Measurements from ENCODE around the gene KLHL24. TPM values are rescaled to one million over a fixed set of nuclear protein-coding genes. Genes with fewer than 3 reads are reported as not detected.
"Not testable (repeated sequence)": the region's sequence is repeated elsewhere in the genome, so short reads cannot be mapped to it uniquely, and the experiment has no call there.

Gene KLHL24
- total and polyA plus RNA-seq, 3 donors from 2014 or later, result 17.1 to 56.5 (median 44.6) TPM

- H3K4me1 ChIP-seq, result peaks cover 9% of the 10 kb centered on the region
- H3K9me3 ChIP-seq, result no peaks in the 10 kb centered on the region
Measured at GRCh38 chr3:183634707-183635106, 716 bp upstream of the KLHL24 start.

GRCh38 chr3:183635107-183635430 lies 354 bp upstream of the KLHL24 start:
- Histone ChIP-seq H3K4me1 (peaks cover 9% of the 10 kb centered on the region), H3K27ac (peak overlapping the region; percentile 98 to 100), H3K4me3 (peak overlapping the region; percentile 93 to 97), H3K36me3 (ENCODE audit: low read depth, missing control alignments) (no peaks in the 10 kb centered on the region), H3K9me3 (no peaks in the 10 kb centered on the region), H3K27me3 (no peaks in the 10 kb centered on the region)
- WGBS, 2 donors, result 1 to 2% methylated on average over 9 of the region's 9 CpGs
- no peak for DNase-seq
- intact Hi-C loops (cut with DNase I; ENCODE audit: low total_unique reads), result no loop called here
- peak in 1 of 3 experiments; percentile 16 for TF ChIP-seq CTCF (IDR thresholded peaks at IDR 0.05)
- no peak for TF ChIP-seq POLR2A (IDR thresholded peaks at IDR 0.05)

More at GRCh38 chr3:183634707-183635106, 716 bp upstream of the KLHL24 start:
- TF ChIP-seq CTCF (IDR thresholded peaks at IDR 0.05), result no peak
- peak overlapping the region; percentile 98 to 100 for H3K27ac ChIP-seq
- H3K4me3 ChIP-seq, result peak overlapping the region; percentile 93 to 97
- intact Hi-C loops (cut with DNase I; ENCODE audit: low total_unique reads), result no loop called here
- DNase-seq, result no peak
- H3K36me3 ChIP-seq (ENCODE audit: low read depth, missing control alignments), result no peaks in the 10 kb centered on the region
- WGBS, 2 donors, result 63 to 66% methylated on average over 14 to 16 of the region's 16 CpGs
- H3K27me3 ChIP-seq, result no peaks in the 10 kb centered on the region

GRCh38 chr3:183636221-183637105 lies 1.0 kb downstream of the KLHL24 start:
- H3K27ac ChIP-seq, result peak overlapping the region; percentile 98 to 100
- no peaks in the 10 kb centered on the region for H3K36me3 ChIP-seq (ENCODE audit: low read depth, missing control alignments)
- TF ChIP-seq CTCF (IDR thresholded peaks at IDR 0.05), result no peak
- TF ChIP-seq POLR2A (IDR thresholded peaks at IDR 0.05), result no peak
- H3K4me3 ChIP-seq, result peak overlapping the region; percentile 93 to 97
- WGBS, 2 donors, result 0 to 1% methylated on average over 40 to 83 of the region's 84 CpGs
- H3K9me3 ChIP-seq, result no peaks in the 10 kb centered on the region
- DNase-seq, result peak; percentile 97
- no peaks in the 10 kb centered on the region for H3K27me3 ChIP-seq
- peaks cover 9% of the 10 kb centered on the region for H3K4me1 ChIP-seq
- intact Hi-C loops (cut with DNase I; ENCODE audit: low total_unique reads), result no loop called here

GRCh38 chr3:183637106-183637486 lies 1.7 kb downstream of the KLHL24 start:
- intact Hi-C loops (cut with DNase I; ENCODE audit: low total_unique reads), result no loop called here
- Histone ChIP-seq H3K36me3 (ENCODE audit: low read depth, missing control alignments) (no peaks in the 10 kb centered on the region), H3K4me1 (peaks cover 9% of the 10 kb centered on the region), H3K4me3 (peak overlapping the region; percentile 93 to 97), H3K27me3 (no peaks in the 10 kb centered on the region), H3K27ac (peak overlapping the region; percentile 98 to 100), H3K9me3 (no peaks in the 10 kb centered on the region)
- no peak for DNase-seq
- no peak for TF ChIP-seq POLR2A (IDR thresholded peaks at IDR 0.05)
- no peak for TF ChIP-seq CTCF (IDR thresholded peaks at IDR 0.05)
- WGBS, 2 donors, result 19 to 28% methylated on average over 6 of the region's 6 CpGs

- H3K27ac ChIP-seq; H3K9me3 ChIP-seq; DNase-seq; H3K36me3 ChIP-seq (ENCODE audit: low read depth, missing control alignments); H3K27me3 ChIP-seq; H3K4me1 ChIP-seq; H3K4me3 ChIP-seq; intact Hi-C loops (cut with DNase I; ENCODE audit: low total_unique reads): not testable (repeated sequence)
- WGBS, 2 donors, result 61 to 76% methylated on average over 14 of the region's 14 CpGs
Measured at GRCh38 chr3:183637633-183638032, 2.2 kb downstream of the KLHL24 start.

Data from testis (tissue), 3 donors.